T-cell (primary cell): ENCODE data around the gene KRTAP21-3. TPM values are rescaled to one million over a fixed set of nuclear protein-coding genes. Genes with fewer than 3 reads are reported as not detected.

Experiments used
- ATAC-seq, 4 experiments: fragments of 200-7000 bp in 3 of 4; fragments of 150-1000 bp in 1 of 4; cut with Tn5 transposase; replicated peaks in 1 of 4; 1 replicate in 3 of 4; 2 replicates in 1 of 4; pipeline ENCODE4 v1.10.0; 2021; ENCODE audit warnings: moderate library complexity in 3 of 4, mild to moderate bottlenecking in 2 of 4, moderate number of reproducible peaks in 1 of 4
- CTCF ChIA-PET, 2 donors: fragments of 300-600 bp; sonication (Branson Sonifier 250); formaldehyde crosslinking; loops; one replicate each; lab custom pipeline; 2022; ENCODE audit warnings: antibody characterized with exemption in 2 of 2; lab: Charles Lee
- POLR2A ChIA-PET, 2 donors: fragments of 300-600 bp; sonication (Branson Sonifier 250); formaldehyde crosslinking; loops; one replicate each; lab custom pipeline; 2022; ENCODE audit warnings: antibody characterized with exemption in 2 of 2; lab: Charles Lee
- DNase-seq, 35 experiments: peaks; one replicate each; pipeline versions ENCODE4 v3.0.0 to v3.0.0-alpha.2; 2013 to 2023
- H3K27ac ChIP-seq: one replicate; pipeline ENCODE4 v1.5.1; 2013; ENCODE audit warnings: low read length
- H3K27me3 ChIP-seq, 2 experiments: replicated peaks in 1 of 2; 1 replicate in 1 of 2; 2 replicates in 1 of 2; pipeline versions ENCODE4 v1.6.1 to v1.7.0; 2013; ENCODE audit warnings: low read length in 1 of 2, mixed read lengths in 1 of 2; ENCODE audit not compliant: control insufficient read depth in 2 of 2, insufficient read depth in 2 of 2; ENCODE audit errors: extremely low read depth in 1 of 2
- H3K36me3 ChIP-seq, 2 donors: 1 replicate in 1 of 2; 2 replicates in 1 of 2; pipeline versions ENCODE4 v1.6.1 to v1.7.0; 2013; ENCODE audit warnings: low read length in 1 of 2; ENCODE audit not compliant: control insufficient read depth in 2 of 2, insufficient read depth in 1 of 2; ENCODE audit errors: extremely low read depth in 1 of 2
- H3K4me1 ChIP-seq, 2 experiments: 1 replicate in 1 of 2; 2 replicates in 1 of 2; pipeline versions ENCODE4 v1.6.1 to v1.7.0; 2013; ENCODE audit warnings: low read length in 2 of 2, mixed read lengths in 1 of 2; ENCODE audit not compliant: insufficient read depth in 2 of 2, control insufficient read depth in 1 of 2; ENCODE audit errors: extremely low read depth in 1 of 2
- H3K4me3 ChIP-seq, 2 donors: 1 replicate in 1 of 2; 2 replicates in 1 of 2; pipeline versions ENCODE4 v1.5.1 to v1.7.0; 2013; ENCODE audit warnings: mild to moderate bottlenecking in 2 of 2, low read length in 1 of 2, moderate library complexity in 1 of 2; ENCODE audit not compliant: control insufficient read depth in 1 of 2; ENCODE audit errors: extremely low read depth in 1 of 2
- H3K9me3 ChIP-seq: 2 replicates; pipeline ENCODE4 v1.7.0; 2013
- H3K27ac Mint-ChIP-seq, 2 donors: one replicate each; pipeline ENCODE4 v1.8.0; 2020 to 2021; ENCODE audit warnings: mild to moderate bottlenecking in 2 of 2, mixed read lengths in 2 of 2
- H3K27me3 Mint-ChIP-seq, 2 donors: one replicate each; pipeline ENCODE4 v1.8.0; 2021 to 2022; ENCODE audit warnings: mixed read lengths in 2 of 2
- H3K36me3 Mint-ChIP-seq: one replicate; pipeline ENCODE4 v1.8.0; 2021; ENCODE audit warnings: mixed read lengths
- H3K4me1 Mint-ChIP-seq, 3 donors: one replicate each; pipeline ENCODE4 v1.8.0; 2020 to 2022; ENCODE audit warnings: mixed read lengths in 3 of 3, mild to moderate bottlenecking in 1 of 3
- H3K4me3 Mint-ChIP-seq, 3 donors: one replicate each; pipeline ENCODE4 v1.8.0; 2020 to 2022; ENCODE audit warnings: mild to moderate bottlenecking in 3 of 3, mixed read lengths in 3 of 3, moderate library complexity in 3 of 3
- H3K9me3 Mint-ChIP-seq, 3 donors: one replicate each; pipeline ENCODE4 v1.8.0; 2020 to 2022; ENCODE audit warnings: mixed read lengths in 3 of 3
- WGBS: methylation state at CpG from one replicate; pipeline ENCODE4 v1.1.5; 2013; ENCODE audit warnings: missing lambda C conversion rate; ENCODE audit not compliant: insufficient coverage; 5-methylcytosine and 5-hydroxymethylcytosine counted together
- total RNA-seq, 35 experiments: library from RNA in 6 of 35; stranded (reverse) in 6 of 35; fragments of 120-200 nt in 1 of 35; gene quantifications; one replicate each; pipeline versions ENCODE4 v1.2.1 to v1.2.4 and lab custom pipeline; 2013 to 2026

Gene KRTAP21-3
- total RNA-seq, 5 donors from 2014 or later (not counting 1 experiment from before 2014, with no cell fraction given) = not detected

DNA sequence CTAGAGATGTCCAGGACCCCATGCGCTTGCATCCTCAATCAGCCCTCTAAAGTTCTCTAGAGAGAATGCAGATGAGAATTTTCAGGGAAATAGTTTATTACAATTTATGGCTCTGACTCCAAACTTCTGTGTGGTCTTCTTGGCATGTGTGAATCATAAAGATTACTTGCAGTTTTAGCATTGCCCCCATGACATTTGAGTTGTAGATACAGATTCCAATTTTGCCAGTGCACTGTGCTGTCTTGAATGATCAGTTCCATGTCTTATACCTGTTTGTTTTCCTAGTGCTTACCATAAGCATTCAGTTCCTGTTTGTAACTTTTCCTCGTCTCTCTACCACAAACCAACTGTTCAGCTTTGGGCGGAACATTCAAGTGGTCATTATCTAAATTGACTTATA is 4.8 kb downstream of the KRTAP21-3 start:
- peaks cover 0 to 8% (median 0%) of the 10 kb centered on the region in 3 donors for H3K9me3 Mint-ChIP-seq
- no peak overlapping the region for H3K27ac ChIP-seq
- no peak overlapping the region for H3K4me3 ChIP-seq
- H3K4me1 ChIP-seq = no peaks in the 10 kb centered on the region
- H3K9me3 ChIP-seq = no peaks in the 10 kb centered on the region
- H3K4me1 Mint-ChIP-seq = peaks cover 0 to 7% (median 0%) of the 10 kb centered on the region in 3 donors
- no peaks in the 10 kb centered on the region for H3K27me3 ChIP-seq
- DNase-seq (no peak), ATAC-seq (no peak)
- H3K36me3 ChIP-seq = no peaks in the 10 kb centered on the region
- ChIA-PET CTCF (no interaction called here), POLR2A (interaction anchor here in 1 of 2 donors (1.2 kb wide), 1 partner anchor 13 kb away, joined by 3 read pairs; no protein-coding TSS in a partner anchor)
- no peaks in the 10 kb centered on the region for H3K36me3 Mint-ChIP-seq
- no peak overlapping the region for H3K27ac Mint-ChIP-seq
- WGBS = no CpG with 5 or more reads among the region's 3 CpGs
- no peak overlapping the region for H3K4me3 Mint-ChIP-seq
- H3K27me3 Mint-ChIP-seq = peaks cover 1 to 4% of the 10 kb centered on the region in 2 donors

DNA sequence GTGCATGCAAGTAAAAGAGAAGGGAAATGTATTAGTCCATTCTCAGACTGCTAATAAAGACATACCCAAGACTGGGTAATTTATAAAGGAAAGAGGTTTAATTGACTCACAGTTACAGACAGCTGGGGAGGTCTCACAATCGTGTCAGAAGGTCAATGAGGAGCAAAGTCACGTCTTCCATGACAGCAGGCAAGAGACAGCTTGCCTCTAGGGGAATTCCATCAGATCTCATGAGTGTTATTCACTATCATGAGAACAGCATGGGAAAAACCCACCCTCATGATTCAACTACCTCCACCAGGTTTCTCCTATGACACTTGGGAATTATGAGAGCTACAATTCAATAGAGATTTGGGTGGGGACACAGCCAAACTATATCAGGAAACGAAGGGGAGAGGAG is 8.1 kb downstream of the KRTAP21-3 start:
- Histone ChIP-seq H3K27me3 (no peaks in the 10 kb centered on the region), H3K9me3 (no peaks in the 10 kb centered on the region), H3K4me1 (no peaks in the 10 kb centered on the region), H3K4me3 (no peak overlapping the region), H3K36me3 (no peaks in the 10 kb centered on the region), H3K27ac (no peak overlapping the region)
- no peak for DNase-seq
- Mint-ChIP-seq H3K27me3 (peaks cover 1 to 4% of the 10 kb centered on the region in 2 donors), H3K4me1 (no peaks in the 10 kb centered on the region), H3K9me3 (peaks cover 0 to 5% (median 5%) of the 10 kb centered on the region in 3 donors), H3K36me3 (no peaks in the 10 kb centered on the region), H3K4me3 (no peak overlapping the region), H3K27ac (no peak overlapping the region)
- WGBS = no CpG with 5 or more reads among the region's 3 CpGs
- ChIA-PET CTCF (interaction anchor here in 1 of 2 donors (0.5 kb wide), 1 partner anchor 153 kb away, joined by 4 read pairs; no protein-coding TSS in a partner anchor), POLR2A (no interaction called here)
- no peak for ATAC-seq

DNA sequence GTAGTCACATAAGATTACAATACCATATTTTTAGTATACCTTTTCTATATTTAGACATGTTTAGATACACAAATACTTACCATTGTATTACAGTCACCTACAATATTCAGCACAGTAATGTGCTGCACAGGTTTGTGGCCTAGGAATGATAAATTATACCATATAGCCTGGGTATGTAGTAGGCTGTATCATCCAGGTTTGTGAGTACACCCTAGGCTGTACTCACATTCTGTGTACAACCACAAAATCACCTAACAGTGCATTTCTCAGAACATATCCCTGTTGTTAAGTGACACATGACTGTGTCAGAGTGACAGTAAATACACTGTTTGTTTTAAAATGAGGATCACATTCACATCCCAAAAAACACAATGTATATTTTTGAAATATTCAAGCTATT is 11.2 kb downstream of the KRTAP21-3 start:
- no peak overlapping the region for H3K4me3 ChIP-seq
- H3K4me1 Mint-ChIP-seq = no peaks in the 10 kb centered on the region
- H3K4me3 Mint-ChIP-seq = no peak overlapping the region
- no peaks in the 10 kb centered on the region for H3K27me3 ChIP-seq
- H3K27me3 Mint-ChIP-seq = peaks cover 1 to 4% of the 10 kb centered on the region in 2 donors
- H3K9me3 Mint-ChIP-seq = peaks cover 0 to 5% (median 5%) of the 10 kb centered on the region in 3 donors
- no peak overlapping the region for H3K27ac Mint-ChIP-seq
- no peak overlapping the region for H3K27ac ChIP-seq
- ATAC-seq = no peak
- ChIA-PET POLR2A (no interaction called here), CTCF (no interaction called here)
- no peak for DNase-seq
- no peaks in the 10 kb centered on the region for H3K36me3 Mint-ChIP-seq
- H3K36me3 ChIP-seq = no peaks in the 10 kb centered on the region
- H3K9me3 ChIP-seq = no peaks in the 10 kb centered on the region
- H3K4me1 ChIP-seq = no peaks in the 10 kb centered on the region

DNA sequence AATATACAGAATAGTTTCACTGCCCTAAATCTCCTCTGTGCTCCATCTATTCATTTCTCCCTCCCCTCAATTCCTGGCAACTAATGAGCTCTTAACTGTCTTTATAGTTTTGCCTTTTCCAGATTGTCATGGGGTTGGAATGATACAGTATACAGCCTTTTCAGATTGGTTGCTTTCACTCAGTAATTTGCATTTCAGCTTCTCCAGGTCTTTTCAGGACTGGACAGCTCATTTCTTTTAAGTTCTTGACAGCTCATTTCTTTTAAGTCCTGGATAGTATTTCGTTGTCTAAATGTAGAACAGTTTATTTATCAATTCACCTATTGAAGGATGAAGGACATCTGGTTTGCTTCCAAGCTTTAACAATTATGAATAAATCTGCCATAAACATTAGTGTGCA is 22.6 kb downstream of the KRTAP21-3 start:
- no peak overlapping the region for H3K27ac Mint-ChIP-seq
- H3K4me1 Mint-ChIP-seq = no peaks in the 10 kb centered on the region
- H3K36me3 Mint-ChIP-seq = no peaks in the 10 kb centered on the region
- no peaks in the 10 kb centered on the region for H3K27me3 Mint-ChIP-seq
- ChIA-PET CTCF (interaction anchor here in 1 of 2 donors (0.6 kb wide), 1 partner anchor 1200 kb away, joined by 3 read pairs; no protein-coding TSS in a partner anchor), POLR2A (interaction anchor here in 1 of 2 donors (0.7 kb wide), 1 partner anchor 1116 kb away, joined by 3 read pairs; no protein-coding TSS in a partner anchor)
- H3K4me3 ChIP-seq = no peak overlapping the region
- WGBS = no CpG with 5 or more reads among the region's 1 CpG
- no peak overlapping the region for H3K4me3 Mint-ChIP-seq
- DNase-seq = no peak
- no peak for ATAC-seq
- no peaks in the 10 kb centered on the region for H3K27me3 ChIP-seq
- H3K4me1 ChIP-seq = no peaks in the 10 kb centered on the region
- no peak overlapping the region for H3K27ac ChIP-seq
- H3K9me3 Mint-ChIP-seq = peaks cover 11 to 20% (median 13%) of the 10 kb centered on the region in 3 donors
- H3K9me3 ChIP-seq = no peaks in the 10 kb centered on the region
- no peaks in the 10 kb centered on the region for H3K36me3 ChIP-seq

DNA sequence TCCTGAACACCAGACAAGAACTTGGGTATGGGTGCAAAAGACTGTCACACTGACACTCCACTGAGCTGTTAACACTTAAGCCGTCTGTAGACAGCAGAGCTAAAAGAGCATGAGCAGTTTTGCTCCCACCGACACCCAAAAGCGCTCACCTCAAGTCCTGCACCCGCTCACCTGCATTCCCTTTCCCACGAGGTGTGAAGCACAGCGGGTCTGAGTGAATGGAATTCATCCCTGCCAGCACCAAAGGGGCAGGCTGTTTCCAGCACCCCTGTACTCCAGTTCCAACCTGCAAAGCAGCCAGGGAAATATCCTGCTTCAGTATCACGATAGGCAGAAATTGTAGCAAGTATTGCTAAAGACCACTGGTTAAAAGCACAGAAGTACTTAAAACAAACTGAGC is 28.8 kb downstream of the KRTAP21-3 start:
- ChIA-PET CTCF (no interaction called here), POLR2A (no interaction called here)
- Histone ChIP-seq H3K4me3 (no peak overlapping the region), H3K27ac (no peak overlapping the region), H3K4me1 (no peaks in the 10 kb centered on the region), H3K27me3 (no peaks in the 10 kb centered on the region), H3K36me3 (no peaks in the 10 kb centered on the region), H3K9me3 (no peaks in the 10 kb centered on the region)
- 65% methylated on average over 7 of the region's 7 CpGs for WGBS
- H3K9me3 Mint-ChIP-seq = no peaks in the 10 kb centered on the region
- no peaks in the 10 kb centered on the region for H3K36me3 Mint-ChIP-seq
- DNase-seq (no peak), ATAC-seq (no peak)
- no peaks in the 10 kb centered on the region for H3K4me1 Mint-ChIP-seq
- no peak overlapping the region for H3K27ac Mint-ChIP-seq
- no peak overlapping the region for H3K4me3 Mint-ChIP-seq
- peaks cover 0 to 3% of the 10 kb centered on the region in 2 donors for H3K27me3 Mint-ChIP-seq

DNA sequence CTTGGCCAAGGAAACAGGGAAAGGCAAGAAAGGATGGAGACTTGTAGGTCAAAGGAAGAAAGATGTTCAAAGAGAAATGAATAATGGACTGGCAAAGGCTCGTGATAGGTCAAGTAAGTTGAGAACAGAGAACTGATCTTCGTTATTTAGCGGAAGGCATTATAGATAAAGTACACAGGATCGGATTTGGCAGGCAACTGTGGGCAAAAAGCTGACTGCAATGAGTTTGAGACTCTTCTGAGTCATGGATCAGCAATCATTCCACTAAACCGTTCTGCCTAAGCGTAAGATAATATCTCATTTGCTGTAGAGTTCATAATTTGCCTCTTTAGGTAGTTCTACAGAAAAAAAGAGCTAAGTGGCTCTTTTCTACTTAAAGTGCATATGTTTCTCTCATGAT is 34.1 kb downstream of the KRTAP21-3 start:
- no peak for ATAC-seq
- WGBS = 76% methylated on average over 6 of the region's 6 CpGs
- POLR2A ChIA-PET = no interaction called here
- DNase-seq = no peak
- no peak overlapping the region for H3K4me3 Mint-ChIP-seq
- H3K36me3 Mint-ChIP-seq = no peaks in the 10 kb centered on the region
- no peaks in the 10 kb centered on the region for H3K4me1 ChIP-seq
- no peaks in the 10 kb centered on the region for H3K36me3 ChIP-seq
- no peaks in the 10 kb centered on the region for H3K4me1 Mint-ChIP-seq
- H3K4me3 ChIP-seq = no peak overlapping the region
- H3K9me3 ChIP-seq = no peaks in the 10 kb centered on the region
- CTCF ChIA-PET = no interaction called here
- H3K27ac ChIP-seq = no peak overlapping the region
- no peak overlapping the region for H3K27ac Mint-ChIP-seq
- H3K9me3 Mint-ChIP-seq = no peaks in the 10 kb centered on the region
- H3K27me3 Mint-ChIP-seq = no peaks in the 10 kb centered on the region
- H3K27me3 ChIP-seq = no peaks in the 10 kb centered on the region

DNA sequence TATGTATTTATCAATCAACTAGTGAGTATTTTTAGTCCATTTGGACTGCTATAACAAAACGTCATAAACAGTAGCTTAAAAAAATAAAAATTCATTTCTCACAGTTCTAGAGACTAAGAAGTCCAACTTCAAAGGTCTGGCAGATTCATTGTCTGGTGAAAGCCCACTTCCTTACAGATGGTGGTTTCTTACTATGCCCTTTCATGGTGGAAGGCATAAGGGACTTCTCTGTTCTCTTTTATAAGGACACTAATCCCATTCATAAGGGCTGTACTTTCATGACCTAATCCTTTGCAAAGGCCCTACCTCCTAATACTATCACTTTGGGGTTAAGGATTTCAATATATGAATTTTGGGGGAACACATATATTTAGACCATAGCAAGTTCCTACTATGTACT is 38.0 kb downstream of the KRTAP21-3 start:
- no peaks in the 10 kb centered on the region for H3K9me3 Mint-ChIP-seq
- H3K27ac ChIP-seq = no peak overlapping the region
- CTCF ChIA-PET = no interaction called here
- H3K4me1 Mint-ChIP-seq = no peaks in the 10 kb centered on the region
- H3K27me3 ChIP-seq = no peaks in the 10 kb centered on the region
- no peak overlapping the region for H3K4me3 ChIP-seq
- H3K36me3 Mint-ChIP-seq = no peaks in the 10 kb centered on the region
- H3K4me1 ChIP-seq = no peaks in the 10 kb centered on the region
- DNase-seq (no peak), ATAC-seq (no peak)
- no CpG with 5 or more reads among the region's 1 CpG for WGBS
- H3K4me3 Mint-ChIP-seq = no peak overlapping the region
- H3K36me3 ChIP-seq = no peaks in the 10 kb centered on the region
- H3K27ac Mint-ChIP-seq = no peak overlapping the region
- no peaks in the 10 kb centered on the region for H3K27me3 Mint-ChIP-seq
- POLR2A ChIA-PET = no interaction called here
- no peaks in the 10 kb centered on the region for H3K9me3 ChIP-seq
